BLaER1 (cell line): ENCODE results near the gene MRM3.
A peak's percentile ranks its signal among the peaks of the same experiment; 100 is the strongest.
"Not testable (repeated sequence)": the region's sequence is repeated elsewhere in the genome, so short reads cannot be mapped to it uniquely, and the experiment has no call there.

Experiments
- H3K27ac ChIP-seq: shearing (Covaris generic); formaldehyde crosslinking; 2 replicates; pipeline ENCODE4 v1.8.1; 2022
- H3K27me3 ChIP-seq: shearing (Covaris generic); formaldehyde crosslinking; 2 replicates; pipeline ENCODE4 v1.8.1; 2022
- H3K36me3 ChIP-seq: shearing (Covaris generic); formaldehyde crosslinking; 2 replicates; pipeline ENCODE4 v1.8.1; 2022
- H3K4me1 ChIP-seq: shearing (Covaris generic); formaldehyde crosslinking; 2 replicates; pipeline ENCODE4 v1.8.1; 2022
- H3K4me2 ChIP-seq: shearing (Covaris generic); formaldehyde crosslinking; 2 replicates; pipeline ENCODE4 v1.8.1; 2022
- H3K4me3 ChIP-seq: shearing (Covaris generic); formaldehyde crosslinking; 2 replicates; pipeline ENCODE4 v1.8.1; 2022
- H3K9ac ChIP-seq: shearing (Covaris generic); formaldehyde crosslinking; 2 replicates; pipeline ENCODE4 v1.8.1; 2022
- H3K9me3 ChIP-seq: shearing (Covaris generic); formaldehyde crosslinking; 2 replicates; pipeline ENCODE4 v1.8.1; 2022
- H4K20me1 ChIP-seq: shearing (Covaris generic); formaldehyde crosslinking; 2 replicates; pipeline ENCODE4 v1.8.1; 2022
- Cebpa-rat ChIP-seq: shearing (Covaris generic); IDR thresholded peaks from 2 replicates; pipeline ENCODE4 v1.8.1; 2022

Gene MRM3

GRCh38 chr17:753418-753817 is 28.7 kb upstream of the MRM3 start:
- Histone ChIP-seq H3K4me1 (peaks cover 31% of the 10 kb centered on the region), H3K4me3 (no peak overlapping the region), H3K27ac (no peak overlapping the region), H3K9me3 (no peaks in the 10 kb centered on the region), H4K20me1 (peaks cover 28% of the 10 kb centered on the region), H3K36me3 (peaks cover 43% of the 10 kb centered on the region), H3K27me3 (no peaks in the 10 kb centered on the region), H3K9ac (no peak overlapping the region), H3K4me2 (no peak overlapping the region)
- no peak for TF ChIP-seq Cebpa-rat

GRCh38 chr17:755319-755961 is 26.7 kb upstream of the MRM3 start:
- not testable (repeated sequence) for H3K4me3 ChIP-seq, H3K27ac ChIP-seq, H3K9ac ChIP-seq, H3K9me3 ChIP-seq, H4K20me1 ChIP-seq, H3K4me2 ChIP-seq, H3K27me3 ChIP-seq
- Histone ChIP-seq H3K4me1 (peaks cover 14% of the 10 kb centered on the region), H3K36me3 (peaks cover 48% of the 10 kb centered on the region)

GRCh38 chr17:756010-756567 is 26.1 kb upstream of the MRM3 start:
- not testable (repeated sequence) for H3K9me3 ChIP-seq, H3K9ac ChIP-seq, H4K20me1 ChIP-seq, H3K4me2 ChIP-seq, H3K27ac ChIP-seq, H3K4me3 ChIP-seq, H3K4me1 ChIP-seq, H3K27me3 ChIP-seq
- peaks cover 54% of the 10 kb centered on the region for H3K36me3 ChIP-seq

- Histone ChIP-seq H3K4me3 (no peak overlapping the region), H4K20me1 (no peaks in the 10 kb centered on the region), H3K36me3 (peaks cover 90% of the 10 kb centered on the region), H3K4me1 (no peaks in the 10 kb centered on the region), H3K9ac (no peak overlapping the region), H3K27me3 (no peaks in the 10 kb centered on the region), H3K4me2 (no peak overlapping the region), H3K9me3 (no peaks in the 10 kb centered on the region), H3K27ac (no peak overlapping the region)
- no peak for TF ChIP-seq Cebpa-rat
Observed at GRCh38 chr17:759964-760363, 22.2 kb upstream of the MRM3 start.

GRCh38 chr17:760371-760770 is 21.8 kb upstream of the MRM3 start:
- H3K36me3 ChIP-seq, result peaks cover 94% of the 10 kb centered on the region
- no peaks in the 10 kb centered on the region for H3K4me1 ChIP-seq
- no peak overlapping the region for H3K27ac ChIP-seq
- no peak overlapping the region for H3K4me2 ChIP-seq
- H3K27me3 ChIP-seq, result no peaks in the 10 kb centered on the region
- no peak overlapping the region for H3K4me3 ChIP-seq
- no peak overlapping the region for H3K9ac ChIP-seq
- H4K20me1 ChIP-seq, result no peaks in the 10 kb centered on the region
- no peak for TF ChIP-seq Cebpa-rat
- no peaks in the 10 kb centered on the region for H3K9me3 ChIP-seq

GRCh38 chr17:767076-767475 is 15.1 kb upstream of the MRM3 start:
- TF ChIP-seq Cebpa-rat, result no peak
- Histone ChIP-seq H3K4me1 (peaks cover 2% of the 10 kb centered on the region), H3K36me3 (peaks cover 99% of the 10 kb centered on the region)

GRCh38 chr17:773016-773415 is 9.1 kb upstream of the MRM3 start:
- H3K27me3 ChIP-seq, result no peaks in the 10 kb centered on the region
- peak overlapping the region; percentile 77 for H3K4me2 ChIP-seq

More at GRCh38 chr17:767076-767475, 15.1 kb upstream of the MRM3 start:
- Histone ChIP-seq H3K9ac (no peak overlapping the region), H4K20me1 (peaks cover 34% of the 10 kb centered on the region), H3K27me3 (no peaks in the 10 kb centered on the region), H3K27ac (no peak overlapping the region), H3K4me2 (no peak overlapping the region), H3K9me3 (no peaks in the 10 kb centered on the region), H3K4me3 (no peak overlapping the region)

GRCh38 chr17:773467-774312 is 8.5 kb upstream of the MRM3 start:
- H3K27ac ChIP-seq, result no peak overlapping the region
- peak overlapping the region; percentile 77 for H3K4me2 ChIP-seq
- peaks cover 100% of the 10 kb centered on the region for H4K20me1 ChIP-seq
- peaks cover 80% of the 10 kb centered on the region for H3K36me3 ChIP-seq
- peaks cover 47% of the 10 kb centered on the region for H3K4me1 ChIP-seq
- H3K4me3 ChIP-seq, result no peak overlapping the region
- no peaks in the 10 kb centered on the region for H3K9me3 ChIP-seq
- H3K27me3 ChIP-seq, result no peaks in the 10 kb centered on the region
- H3K9ac ChIP-seq, result no peak overlapping the region
- no peak for TF ChIP-seq Cebpa-rat

More at GRCh38 chr17:773016-773415, 9.1 kb upstream of the MRM3 start:
- H3K27ac ChIP-seq, result no peak overlapping the region
- no peaks in the 10 kb centered on the region for H3K9me3 ChIP-seq
- peaks cover 79% of the 10 kb centered on the region for H3K36me3 ChIP-seq
- TF ChIP-seq Cebpa-rat, result no peak
- peaks cover 94% of the 10 kb centered on the region for H4K20me1 ChIP-seq
- H3K9ac ChIP-seq, result no peak overlapping the region
- no peak overlapping the region for H3K4me3 ChIP-seq
- H3K4me1 ChIP-seq, result peaks cover 47% of the 10 kb centered on the region

GRCh38 chr17:774313-774584 is 7.9 kb upstream of the MRM3 start:
- H3K36me3 ChIP-seq, result peaks cover 79% of the 10 kb centered on the region
- no peak for TF ChIP-seq Cebpa-rat
- no peak overlapping the region for H3K27ac ChIP-seq
- H3K9ac ChIP-seq, result no peak overlapping the region
- peaks cover 47% of the 10 kb centered on the region for H3K4me1 ChIP-seq
- no peaks in the 10 kb centered on the region for H3K27me3 ChIP-seq
- H3K9me3 ChIP-seq, result no peaks in the 10 kb centered on the region
- peak overlapping the region; percentile 77 for H3K4me2 ChIP-seq
- peaks cover 100% of the 10 kb centered on the region for H4K20me1 ChIP-seq
- H3K4me3 ChIP-seq, result no peak overlapping the region

- H3K36me3 ChIP-seq, result peaks cover 50% of the 10 kb centered on the region
Observed at GRCh38 chr17:778096-778495, 4.1 kb upstream of the MRM3 start.

More at GRCh38 chr17:778096-778495, 4.1 kb upstream of the MRM3 start:
- no peak for TF ChIP-seq Cebpa-rat
- Histone ChIP-seq H3K9me3 (no peaks in the 10 kb centered on the region), H3K27ac (no peak overlapping the region), H3K9ac (no peak overlapping the region), H3K4me2 (no peak overlapping the region), H4K20me1 (peaks cover 89% of the 10 kb centered on the region), H3K4me3 (no peak overlapping the region), H3K4me1 (peaks cover 48% of the 10 kb centered on the region), H3K27me3 (no peaks in the 10 kb centered on the region)
